GM08714 (cell line): ENCODE data around the gene KASH5.

Experiments used
- H3K4me3 ChIP-seq: fragments of 200-500 bp; sonication (Bioruptor generic); 2 replicates; pipeline ENCODE4 v1.5.1; 2014; ENCODE audit warnings: mild to moderate bottlenecking, low read length, inconsistent platforms
- ZNF274 ChIP-seq: IDR thresholded peaks from 2 replicates; pipeline ENCODE4 v1.6.1; 2012; ENCODE audit warnings: mild to moderate bottlenecking, low read depth, low read length

The KASH5 gene

GRCh38 chr19:49417088-49417487, 29.0 kb downstream of the KASH5 start:
- TF ChIP-seq ZNF274 = no peak
- H3K4me3 ChIP-seq = no peak overlapping the region

- no peak for TF ChIP-seq ZNF274
- no peak overlapping the region for H3K4me3 ChIP-seq
Observed at GRCh38 chr19:49418511-49418910, 30.5 kb downstream of the KASH5 start.

- no peak for TF ChIP-seq ZNF274
- H3K4me3 ChIP-seq = no peak overlapping the region
Observed at GRCh38 chr19:49419173-49419572, 31.1 kb downstream of the KASH5 start.

GRCh38 chr19:49420227-49420626, 32.2 kb downstream of the KASH5 start:
- no peak for TF ChIP-seq ZNF274
- no peak overlapping the region for H3K4me3 ChIP-seq

GRCh38 chr19:49421039-49421877, 33.2 kb downstream of the KASH5 start:
- no peak for TF ChIP-seq ZNF274
- H3K4me3 ChIP-seq = no peak overlapping the region

GRCh38 chr19:49421878-49422202, 33.8 kb downstream of the KASH5 start:
- no peak for TF ChIP-seq ZNF274
- H3K4me3 ChIP-seq = no peak overlapping the region

GRCh38 chr19:49422407-49423070, 34.5 kb downstream of the KASH5 start:
- H3K4me3 ChIP-seq = no peak overlapping the region
- no peak for TF ChIP-seq ZNF274

- no peak for TF ChIP-seq ZNF274
- H3K4me3 ChIP-seq = no peak within 1 kb of the TSS
Observed at GRCh38 chr19:49423071-49423984, 35.3 kb downstream of the KASH5 start, which contains the start of gene PTH2. PTH2 (minus strand) TSS chr19:49423441; CDS start chr19:49423339, 102 bp downstream.

GRCh38 chr19:49423985-49424303, 35.9 kb downstream of the KASH5 start:
- no peak for TF ChIP-seq ZNF274
- H3K4me3 ChIP-seq = no peak overlapping the region

- TF ChIP-seq ZNF274 = no peak
- no peak within 1 kb of the TSS for H3K4me3 ChIP-seq
Observed at GRCh38 chr19:49425178-49425577, 37.1 kb downstream of the KASH5 start, which contains the start of gene GFY. GFY (plus strand) TSS chr19:49425388; CDS start chr19:49426431, 1,043 bp downstream.

GRCh38 chr19:49425922-49426592, 38.0 kb downstream of the KASH5 start:
- no peak for TF ChIP-seq ZNF274
- H3K4me3 ChIP-seq = no peak overlapping the region

GRCh38 chr19:49427339-49427738, 39.3 kb downstream of the KASH5 start:
- TF ChIP-seq ZNF274 = no peak
- no peak overlapping the region for H3K4me3 ChIP-seq

- no peak for TF ChIP-seq ZNF274
- H3K4me3 ChIP-seq = no peak overlapping the region
Observed at GRCh38 chr19:49427855-49428546, 40.0 kb downstream of the KASH5 start.
